Inflammatory macrophage (primary cell): ENCODE data around the gene NETO1.

Experiments used
- DNase-seq, 2 donors: peaks; one replicate each; pipeline ENCODE4 v3.0.0-alpha.2; 2020 to 2022

NETO1 gene

GRCh38 chr18:72843743-72844142 is 24.0 kb downstream of the NETO1 start:
- DNase-seq = no peak

- DNase-seq = no peak
Measured at GRCh38 chr18:72840109-72840508, 27.7 kb downstream of the NETO1 start.

DNA sequence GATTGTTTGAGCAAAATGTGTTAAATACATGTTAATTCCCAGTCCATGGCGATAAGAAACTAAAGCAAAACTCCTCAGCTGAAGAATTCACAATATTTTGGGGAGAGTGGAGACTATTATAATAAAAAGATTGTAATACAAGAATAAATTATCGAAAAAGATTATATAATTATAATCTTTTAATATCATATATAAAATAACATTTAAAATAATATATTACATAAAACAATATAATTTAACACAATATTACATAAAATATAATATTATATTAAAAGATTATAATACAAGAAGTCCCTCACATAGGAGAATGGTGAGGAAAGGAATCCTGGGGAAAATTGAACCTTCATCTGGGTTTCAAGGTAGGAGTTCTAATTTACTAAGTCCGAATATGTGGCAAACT is 33.1 kb downstream of the NETO1 start:
- no peak for DNase-seq

GRCh38 chr18:72833471-72833870 is 34.3 kb downstream of the NETO1 start:
- no peak for DNase-seq

- no peak for DNase-seq
Measured at GRCh38 chr18:72830109-72830508, 37.7 kb downstream of the NETO1 start.

- no peak for DNase-seq
Measured at GRCh38 chr18:72828601-72829000, 39.2 kb downstream of the NETO1 start.

DNA sequence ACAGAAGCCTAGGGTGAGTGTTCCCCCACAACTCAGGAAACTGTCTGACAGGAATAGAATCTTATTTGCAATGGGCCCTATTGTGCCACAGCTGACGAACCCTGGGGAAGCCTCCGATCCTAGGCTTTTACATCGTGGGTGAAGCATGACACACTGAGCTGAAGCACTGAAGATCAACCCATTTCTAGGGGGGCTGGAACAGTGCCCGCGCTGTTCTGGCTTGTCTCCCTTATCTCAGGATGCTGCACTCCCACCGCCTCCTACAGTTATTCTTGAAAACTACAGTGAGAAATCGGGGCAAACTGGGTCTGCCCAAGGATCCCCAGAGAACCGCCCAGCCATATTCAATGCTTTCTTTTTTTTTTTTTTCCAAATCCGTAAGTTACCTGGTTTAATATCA is 41.1 kb downstream of the NETO1 start:
- DNase-seq = no peak

GRCh38 chr18:72823345-72823744 is 44.4 kb downstream of the NETO1 start:
- no peak for DNase-seq

DNA sequence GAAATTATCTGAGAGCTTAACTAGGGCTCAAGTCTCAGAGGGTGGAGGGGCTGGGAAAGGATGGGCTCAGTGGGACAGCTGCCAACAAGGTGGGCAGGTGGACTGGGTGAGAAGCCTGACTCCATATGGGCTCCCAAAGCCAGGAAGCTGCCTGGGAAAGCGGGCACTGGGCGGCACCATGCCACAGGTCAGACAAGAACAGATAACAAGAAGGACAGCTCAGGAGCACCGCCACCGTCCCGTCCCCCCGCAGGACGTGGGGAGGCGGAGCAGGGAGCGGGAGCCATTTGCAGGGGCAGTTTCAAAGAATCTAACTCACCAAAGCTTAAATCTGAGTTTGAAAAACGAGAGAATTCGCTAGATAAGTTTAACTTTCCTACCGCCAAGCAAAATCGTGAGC is 45.6 kb downstream of the NETO1 start:
- no peak for DNase-seq

- no peak for DNase-seq
Measured at GRCh38 chr18:72820571-72820970, 47.2 kb downstream of the NETO1 start.

- DNase-seq = no peak
Measured at GRCh38 chr18:72819050-72819449, 48.7 kb downstream of the NETO1 start.

GRCh38 chr18:72811047-72811446 is 56.7 kb downstream of the NETO1 start:
- no peak for DNase-seq

DNA sequence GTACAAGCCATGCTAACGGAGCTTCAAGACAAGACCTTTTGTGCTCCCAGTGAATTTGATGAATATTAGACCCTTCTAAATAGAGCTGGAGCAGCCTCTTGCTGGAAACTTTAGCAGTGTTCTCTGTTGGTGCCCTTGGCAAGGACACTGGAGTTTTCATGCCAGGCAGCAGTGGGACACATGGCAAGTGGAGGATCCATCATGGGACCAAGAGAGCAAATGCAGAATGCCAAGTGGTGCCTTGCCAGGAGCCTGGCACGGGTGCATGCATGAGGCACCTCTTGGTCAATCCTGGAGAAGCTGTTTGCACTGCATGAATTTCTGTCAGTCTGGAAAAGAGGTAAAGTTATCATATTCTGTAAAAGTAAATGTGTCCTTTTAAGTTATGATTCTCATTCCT is 59.1 kb downstream of the NETO1 start:
- no peak for DNase-seq

- DNase-seq = no peak
Measured at GRCh38 chr18:72799106-72799505, 68.7 kb downstream of the NETO1 start.

DNA sequence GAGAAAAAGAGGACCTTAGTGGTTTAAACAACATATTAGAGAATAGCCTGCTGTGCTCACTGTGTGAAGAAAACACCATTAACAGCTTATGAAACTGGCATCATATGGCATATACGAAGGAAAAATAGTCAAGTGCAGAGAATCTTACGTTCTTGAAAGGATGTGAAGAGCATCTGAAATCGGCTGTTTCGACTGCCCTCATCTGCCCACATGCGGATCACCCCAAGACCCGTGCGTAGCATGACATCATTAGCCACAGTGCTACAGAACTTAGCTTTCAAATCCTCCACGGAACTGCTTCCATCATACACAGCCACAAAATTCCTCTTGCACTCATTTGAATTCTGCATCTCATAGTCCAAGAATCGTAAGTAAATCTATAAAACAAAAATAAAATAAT is 84.3 kb downstream of the NETO1 start:
- no peak for DNase-seq

GRCh38 chr18:72774914-72775313 is 92.9 kb downstream of the NETO1 start:
- no peak for DNase-seq

DNA sequence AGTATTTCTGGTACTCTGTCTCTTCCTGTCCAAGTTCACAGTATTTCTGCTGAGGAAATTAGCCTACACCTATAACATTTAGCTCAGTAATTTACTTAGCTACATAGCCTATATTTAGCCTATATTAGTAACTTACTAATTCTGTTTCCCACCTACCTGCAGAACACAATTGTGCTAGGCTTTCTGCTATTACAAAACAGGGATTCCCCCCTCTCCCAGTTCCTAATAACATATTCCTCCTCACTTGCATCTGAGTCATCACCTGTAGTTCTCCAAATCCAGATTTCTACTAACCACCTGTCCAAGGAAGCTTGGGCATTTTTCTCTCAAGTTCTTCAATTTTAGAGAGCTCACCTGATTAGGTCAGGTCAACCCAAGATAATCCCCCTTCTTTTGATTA is 94.9 kb downstream of the NETO1 start:
- DNase-seq = no peak

GRCh38 chr18:72768681-72769229 is 99.0 kb downstream of the NETO1 start:
- DNase-seq = no peak

GRCh38 chr18:72762515-72763122 is 105.2 kb downstream of the NETO1 start:
- DNase-seq = peak; percentile 52 to 66

DNA sequence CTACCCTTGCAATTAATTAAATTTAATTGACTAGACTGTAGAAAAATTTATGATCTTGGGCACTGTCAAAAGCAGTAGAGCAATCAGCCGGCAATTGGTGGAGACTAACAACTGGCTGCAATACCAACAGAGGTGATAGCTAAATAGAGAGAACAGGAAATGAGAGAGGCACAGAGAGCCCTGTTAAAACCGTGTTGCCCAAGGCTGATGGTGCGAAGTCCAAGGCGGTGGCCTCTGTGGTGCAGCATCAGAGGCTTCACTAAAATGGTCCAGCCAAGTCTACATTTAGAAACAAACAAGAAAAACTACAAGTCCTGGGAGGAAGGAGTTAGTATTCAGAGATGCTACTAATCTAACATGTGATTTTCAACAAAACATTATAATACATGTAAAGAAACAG is 115.6 kb downstream of the NETO1 start:
- no peak for DNase-seq

DNA sequence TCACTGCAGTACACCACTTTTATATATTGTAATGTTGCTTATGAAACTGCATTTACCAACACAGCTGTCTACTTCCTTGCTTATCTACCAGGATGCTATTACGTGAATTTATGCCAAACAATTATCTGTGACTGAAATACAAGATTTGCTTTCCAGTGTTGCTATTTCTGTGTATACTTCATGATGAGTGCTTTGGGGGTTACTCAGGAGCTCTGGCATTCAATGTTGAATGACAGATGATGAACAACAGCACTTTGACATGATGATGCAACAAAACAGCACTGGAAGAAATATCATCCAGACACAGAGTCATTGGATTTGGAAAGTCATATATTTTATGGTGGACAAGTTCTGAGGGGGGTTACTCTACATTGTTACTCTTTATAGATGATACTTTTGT is 125.8 kb downstream of the NETO1 start:
- DNase-seq = no peak

- DNase-seq = no peak
Measured at GRCh38 chr18:72738136-72738535, 129.7 kb downstream of the NETO1 start.

DNA sequence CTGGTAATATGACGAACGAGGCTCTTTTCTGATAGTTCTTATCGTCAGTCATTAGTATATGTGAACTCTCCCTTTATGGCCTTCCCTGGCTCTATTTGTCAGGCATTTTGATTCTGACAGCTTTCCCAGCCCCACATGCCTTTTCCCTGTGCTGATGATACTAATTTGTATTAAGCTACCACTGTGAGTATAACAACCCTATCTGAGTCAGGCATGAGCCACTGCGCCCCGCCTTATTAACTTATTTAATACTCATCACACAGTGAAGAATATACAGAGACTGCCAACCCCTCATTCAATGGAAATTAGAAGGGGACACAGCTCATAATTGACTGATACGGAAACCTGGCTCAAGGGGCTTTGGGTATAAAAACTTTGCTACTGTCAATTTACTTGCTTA is 140.0 kb downstream of the NETO1 start:
- no peak for DNase-seq

- no peak for DNase-seq
Measured at GRCh38 chr18:72727038-72727655, 140.6 kb downstream of the NETO1 start.

DNA sequence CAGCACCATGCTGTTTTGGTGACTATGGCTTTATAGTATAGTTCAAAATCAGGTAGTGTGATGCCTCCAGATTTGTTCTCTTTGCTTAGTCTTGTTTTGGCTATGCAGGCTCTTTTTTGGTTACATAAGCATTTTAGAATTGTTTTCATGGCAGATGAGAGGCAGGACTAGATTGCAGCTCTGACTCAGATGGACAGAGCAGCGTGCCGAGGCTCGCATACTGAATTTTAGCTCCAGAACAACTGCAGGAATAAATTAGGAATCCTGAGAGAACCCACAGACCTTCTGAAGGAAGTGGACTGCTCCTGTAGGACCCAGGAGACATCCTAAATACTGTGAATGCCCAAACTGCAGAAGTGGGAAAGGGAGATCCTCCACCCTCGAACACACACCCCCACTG is 141.6 kb downstream of the NETO1 start:
- DNase-seq = no peak
